Embryonic facial prominence (tissue), 1 donor: ENCODE data around the gene ZNF709.
"Not testable (repeated sequence)": the region's sequence is repeated elsewhere in the genome, so short reads cannot be mapped to it uniquely, and the experiment has no call there.

ENCODE experiments used
- DNase-seq: peaks from one replicate; pipeline ENCODE4 v3.0.0-alpha.2; 2016; ENCODE audit errors: extremely low spot score

ZNF709 gene

GRCh38 chr19:12450844-12451243 is 33.8 kb downstream of the ZNF709 start:
- DNase-seq, result no peak

GRCh38 chr19:12448808-12449207 is 35.8 kb downstream of the ZNF709 start:
- no peak for DNase-seq

GRCh38 chr19:12440541-12441316 is 43.9 kb downstream of the ZNF709 start, which contains the start of gene ZNF443:
TSS of gene ZNF443 (minus strand) at chr19:12441021. CDS start at chr19:12440914, 107 bp downstream.
- peak; percentile 98 for DNase-seq

- not testable (repeated sequence) for DNase-seq
Observed at GRCh38 chr19:12439686-12440540, 44.7 kb downstream of the ZNF709 start.

GRCh38 chr19:12430726-12431299 is 53.8 kb downstream of the ZNF709 start:
- DNase-seq, result not testable (repeated sequence)

- no peak for DNase-seq
Observed at GRCh38 chr19:12425888-12426274, 58.7 kb downstream of the ZNF709 start.

GRCh38 chr19:12425236-12425887 is 59.3 kb downstream of the ZNF709 start:
- no peak for DNase-seq

GRCh38 chr19:12417273-12417672 is 67.3 kb downstream of the ZNF709 start:
- not testable (repeated sequence) for DNase-seq

- DNase-seq, result no peak
Observed at GRCh38 chr19:12411893-12412292, 72.7 kb downstream of the ZNF709 start.
